Activated naive CD4-positive, alpha-beta T cell treated with anti-CD3 and anti-CD28 coated beads for 36 hours (primary cell): Measurements from ENCODE around the gene PTP4A2. TPM values are rescaled to one million over a fixed set of nuclear protein-coding genes. Genes with fewer than 3 reads are reported as not detected.
"Not testable (repeated sequence)": the region's sequence is repeated elsewhere in the genome, so short reads cannot be mapped to it uniquely, and the experiment has no call there.

ENCODE experiments used
- CTCF ChIA-PET: fragments of 350-600 bp; sonication (Branson Sonifier 250); formaldehyde crosslinking; loops from one replicate; lab custom pipeline; 2021; ENCODE audit warnings: antibody characterized with exemption; lab: Charles Lee
- DNase-seq: peaks from one replicate; pipeline ENCODE4 v3.0.0-alpha.2; 2020
- H3K27ac Mint-ChIP-seq: one replicate; pipeline ENCODE4 v1.8.0; 2021; ENCODE audit warnings: mild to moderate bottlenecking, mixed read lengths
- H3K27me3 Mint-ChIP-seq: one replicate; pipeline ENCODE4 v1.8.0; 2021; ENCODE audit warnings: low read depth, mixed read lengths
- H3K36me3 Mint-ChIP-seq: one replicate; pipeline ENCODE4 v1.8.0; 2021; ENCODE audit warnings: low read depth, mixed read lengths
- H3K4me1 Mint-ChIP-seq: one replicate; pipeline ENCODE4 v1.8.0; 2021; ENCODE audit warnings: low read depth, mixed read lengths
- H3K4me3 Mint-ChIP-seq: one replicate; pipeline ENCODE4 v1.8.0; 2021; ENCODE audit warnings: mild to moderate bottlenecking, moderate library complexity, mixed read lengths
- H3K9me3 Mint-ChIP-seq: one replicate; pipeline ENCODE4 v1.8.0; 2021; ENCODE audit warnings: mixed read lengths
- intact Hi-C: fragments of 100-400 bp; cut with micrococcal nuclease; formaldehyde crosslinking; loops from one replicate; pipeline ENCODE4 v1.15.1; 2023
- total RNA-seq, 2 experiments: library from RNA; stranded (reverse); gene quantifications; one replicate each; pipeline ENCODE4 v1.2.3, GENCODE V29; 2021

The PTP4A2 gene
- total RNA-seq, 2 experiments from 2014 or later: 240 to 263 TPM

DNA sequence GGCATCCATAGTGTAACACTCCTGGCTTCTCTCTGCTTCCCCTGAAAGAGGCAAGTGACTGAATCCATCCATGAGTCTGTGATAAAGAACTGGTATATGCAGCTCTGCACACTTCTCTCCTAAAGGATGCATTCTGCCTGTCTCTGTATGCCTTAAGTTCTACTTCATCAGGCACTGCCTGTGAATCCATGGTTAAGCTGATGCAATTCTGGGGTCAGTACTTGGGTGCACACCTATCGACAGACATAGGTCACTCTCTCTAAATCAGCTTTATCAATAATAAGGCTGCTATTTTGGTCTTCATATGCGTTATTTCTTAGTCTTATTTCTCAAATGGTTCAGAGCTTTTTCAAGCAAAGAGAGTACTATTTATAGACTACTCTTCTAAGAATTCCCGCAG, 32.7 kb upstream of the PTP4A2 start:
- Mint-ChIP-seq H3K4me1 (no peaks in the 10 kb centered on the region), H3K4me3 (no peak overlapping the region), H3K27ac (no peak overlapping the region), H3K27me3 (no peaks in the 10 kb centered on the region), H3K9me3 (no peaks in the 10 kb centered on the region), H3K36me3 (no peaks in the 10 kb centered on the region)
- intact Hi-C loops: no loop called here
- CTCF ChIA-PET: interaction anchor here (0.6 to 1.0 kb wide), 2 partner anchors 64 to 181 kb away, joined by 3 to 4 read pairs; no protein-coding TSS in a partner anchor
- DNase-seq: no peak

DNA sequence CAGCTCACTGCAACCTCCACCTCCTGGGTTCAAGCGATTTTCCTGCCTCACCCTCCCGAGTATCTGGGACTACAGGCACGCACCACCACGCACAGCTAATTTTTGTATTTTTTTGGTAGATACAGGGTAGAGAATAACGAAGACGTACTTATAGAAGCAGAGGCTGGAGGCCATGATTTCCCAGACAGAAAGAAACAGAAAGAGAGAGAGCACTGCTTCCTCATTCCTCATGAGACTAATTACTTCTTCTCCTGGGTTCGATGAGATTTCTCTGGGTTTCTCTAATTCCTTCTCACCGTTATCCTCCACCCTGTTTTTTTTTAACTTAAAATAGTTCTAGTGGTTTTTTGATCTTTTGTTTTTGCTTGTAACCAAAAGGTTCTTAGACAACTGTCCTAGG, 23.4 kb upstream of the PTP4A2 start:
- Mint-ChIP-seq H3K4me3 (peak overlapping the region; percentile 23), H3K27ac (peak overlapping the region; percentile 76), H3K27me3 (no peaks in the 10 kb centered on the region), H3K9me3 (no peaks in the 10 kb centered on the region), H3K4me1 (peaks cover 61% of the 10 kb centered on the region), H3K36me3 (no peaks in the 10 kb centered on the region)
- CTCF ChIA-PET: interaction anchor here (0.9 to 7.0 kb wide), 9 partner anchors 9 to 173 kb away, joined by 3 to 157 read pairs (median 7); partner anchors contain the start of genes PTP4A2 and SPOCD1
- intact Hi-C loops: no loop called here
- DNase-seq: no peak

DNA sequence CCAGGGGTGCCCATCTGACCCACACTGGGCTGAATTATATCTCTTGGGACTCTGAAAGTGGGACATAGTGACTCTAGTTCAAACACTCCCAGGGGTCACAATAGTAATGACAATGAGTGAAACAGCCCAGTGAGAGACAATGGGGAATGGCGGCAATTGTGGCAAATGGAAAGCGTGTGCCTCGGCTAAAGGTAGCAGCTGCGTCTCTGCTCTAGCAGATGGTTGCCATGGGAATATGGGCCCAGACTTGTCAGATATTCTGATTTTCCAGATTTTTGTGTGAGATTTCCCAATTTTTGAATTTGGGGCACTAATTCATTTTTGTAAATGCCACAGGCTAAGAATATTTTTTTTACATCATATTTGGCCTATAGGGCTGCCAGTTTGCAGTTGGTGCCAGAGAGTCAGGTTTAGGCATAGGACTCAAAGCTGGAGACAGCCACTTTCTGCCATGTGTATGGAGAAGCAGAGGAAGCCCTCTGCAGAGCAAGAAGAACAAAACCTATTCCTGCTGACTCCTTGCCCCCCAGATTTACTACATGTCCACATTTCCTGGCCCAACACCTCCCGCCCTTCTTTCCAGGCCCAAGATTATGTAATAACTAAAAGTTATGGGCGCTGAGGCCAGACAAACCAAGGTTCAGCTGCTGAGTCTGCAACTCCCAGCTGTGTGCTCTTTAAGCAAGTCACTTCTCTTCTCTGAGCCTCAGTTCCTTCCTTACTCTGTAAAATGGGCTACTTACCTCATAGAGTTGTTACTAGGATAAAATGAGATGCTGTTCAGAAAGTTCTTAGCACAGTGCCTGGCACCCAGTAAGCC, 21.6 kb upstream of the PTP4A2 start:
- Mint-ChIP-seq H3K36me3 (no peaks in the 10 kb centered on the region), H3K4me1 (peaks cover 75% of the 10 kb centered on the region), H3K27ac (no peak overlapping the region), H3K4me3 (no peak overlapping the region), H3K9me3 (no peaks in the 10 kb centered on the region), H3K27me3 (no peaks in the 10 kb centered on the region)
- DNase-seq: no peak
- intact Hi-C loops: loop anchor here (10.0 kb wide), 1 partner anchor 315 kb away; the partner anchor contains the start of gene PEF1
- CTCF ChIA-PET: interaction anchor here (2.9 to 7.0 kb wide), 2 partner anchors 18 to 26 kb away, joined by 11 to 157 read pairs; partner anchors contain the start of gene PTP4A2

DNA sequence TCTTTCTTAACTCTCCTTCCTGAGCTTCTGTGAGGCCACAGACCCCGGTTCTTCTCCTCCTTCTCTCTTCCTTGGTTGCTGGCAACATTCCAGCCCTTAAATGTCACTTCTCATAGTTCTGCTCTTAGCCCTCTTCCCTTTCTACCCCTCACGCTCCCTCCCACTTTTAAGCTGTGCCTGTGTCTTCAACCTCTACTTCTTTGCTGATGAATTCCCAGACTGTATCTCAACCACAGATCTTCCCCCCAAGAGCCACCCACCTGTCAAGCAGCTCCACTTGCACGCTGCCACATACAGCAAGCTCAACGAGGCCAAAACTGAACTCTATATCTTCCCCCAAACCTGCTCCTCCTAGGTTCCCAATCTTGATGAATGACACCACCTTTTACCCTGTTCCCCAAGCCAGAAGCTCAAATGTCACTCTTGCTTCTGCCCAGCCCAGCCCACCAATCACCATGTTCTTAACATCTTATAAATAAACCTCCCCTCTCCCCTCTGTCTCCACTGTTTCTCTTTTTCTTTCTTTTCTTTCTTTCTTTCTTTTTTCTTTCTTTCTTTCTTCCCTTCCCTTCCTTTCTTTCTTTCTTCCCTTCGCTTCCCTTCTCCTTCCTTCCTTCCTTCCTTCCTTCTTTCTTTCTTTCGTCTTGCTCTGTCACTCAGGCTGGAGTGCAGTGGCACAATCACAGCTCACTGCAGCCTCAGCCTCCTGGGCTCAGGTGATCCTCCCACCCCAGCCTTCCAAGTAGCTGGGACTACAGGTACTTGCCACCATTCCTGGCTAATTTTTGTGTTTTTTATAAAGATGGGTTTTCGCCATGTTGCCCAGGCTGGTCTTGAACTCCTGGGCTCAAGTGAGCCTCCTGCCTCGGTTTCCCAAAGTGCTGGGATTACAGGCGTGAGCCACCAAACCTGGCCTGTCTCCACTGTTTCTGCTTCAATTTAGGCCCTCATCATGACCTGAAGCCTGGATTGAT, 19.8 kb upstream of the PTP4A2 start:
- CTCF ChIA-PET: interaction anchor here (0.7 to 8.1 kb wide), 7 partner anchors 16 to 169 kb away, joined by 3 to 167 read pairs (median 3); partner anchors contain the start of genes PTP4A2 and SPOCD1
- intact Hi-C loops: loop anchor here (2.0 to 10.0 kb wide), 2 partner anchors 141 to 313 kb away; partner anchors contain the start of genes PEF1 and SPOCD1
- Mint-ChIP-seq H3K36me3 (no peaks in the 10 kb centered on the region), H3K4me3 (peak overlapping the region; percentile 16), H3K27me3 (no peaks in the 10 kb centered on the region), H3K27ac (peak overlapping the region; percentile 90), H3K9me3 (no peaks in the 10 kb centered on the region), H3K4me1 (peaks cover 74% of the 10 kb centered on the region)
- DNase-seq: peak; percentile 56

DNA sequence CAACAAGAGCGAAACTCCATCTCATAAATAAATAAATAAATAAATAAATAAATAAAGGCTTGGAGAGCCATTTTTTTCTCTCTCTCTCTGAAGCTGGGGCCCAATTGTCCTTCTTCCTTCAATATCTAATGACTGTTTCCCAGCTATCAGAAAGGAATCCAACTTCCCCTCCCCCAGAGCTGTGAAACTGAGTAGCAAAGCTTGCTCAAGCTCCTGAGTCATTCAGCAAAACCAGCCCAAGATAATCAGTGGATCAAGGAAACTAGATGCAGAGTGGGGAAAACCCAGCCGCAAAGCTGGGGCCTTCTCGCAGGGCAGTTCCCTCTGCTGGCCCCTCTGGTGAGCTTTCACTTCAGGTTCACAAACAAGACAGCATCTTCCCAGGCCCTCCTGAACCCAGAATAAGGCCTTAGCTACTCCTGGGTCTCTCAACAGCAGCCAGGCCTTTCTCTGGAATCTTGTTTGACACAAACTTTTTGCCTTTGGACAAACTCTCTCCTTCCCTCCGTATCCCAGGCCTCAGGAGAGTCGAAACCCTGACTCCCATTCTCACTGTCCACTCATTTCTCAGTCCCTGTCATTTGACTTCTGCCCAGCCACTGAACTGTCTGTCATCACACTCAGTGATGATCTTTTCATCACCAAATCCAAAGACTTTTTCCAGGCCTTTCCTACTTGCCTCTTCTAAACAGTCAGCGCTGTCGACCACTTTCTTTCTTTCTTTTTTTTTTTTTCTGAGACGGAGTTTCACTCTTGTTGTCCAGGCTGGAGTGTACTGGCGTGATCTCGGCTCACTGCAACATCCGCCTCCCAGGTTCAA, 18.0 kb upstream of the PTP4A2 start:
- Mint-ChIP-seq H3K4me3 (peak overlapping the region; percentile 40), H3K27me3 (no peaks in the 10 kb centered on the region), H3K36me3 (no peaks in the 10 kb centered on the region), H3K27ac (peak overlapping the region; percentile 90), H3K4me1 (peaks cover 75% of the 10 kb centered on the region), H3K9me3 (no peaks in the 10 kb centered on the region)
- intact Hi-C loops: loop anchor here (1.0 to 10.0 kb wide), 6 partner anchors 13 to 311 kb away; partner anchors contain the start of genes PEF1 and SPOCD1
- peak; percentile 95 for DNase-seq
- CTCF ChIA-PET: interaction anchor here (0.6 to 8.1 kb wide), 16 partner anchors 8 to 167 kb away, joined by 3 to 167 read pairs (median 6); partner anchors contain the start of genes PTP4A2 and SPOCD1

DNA sequence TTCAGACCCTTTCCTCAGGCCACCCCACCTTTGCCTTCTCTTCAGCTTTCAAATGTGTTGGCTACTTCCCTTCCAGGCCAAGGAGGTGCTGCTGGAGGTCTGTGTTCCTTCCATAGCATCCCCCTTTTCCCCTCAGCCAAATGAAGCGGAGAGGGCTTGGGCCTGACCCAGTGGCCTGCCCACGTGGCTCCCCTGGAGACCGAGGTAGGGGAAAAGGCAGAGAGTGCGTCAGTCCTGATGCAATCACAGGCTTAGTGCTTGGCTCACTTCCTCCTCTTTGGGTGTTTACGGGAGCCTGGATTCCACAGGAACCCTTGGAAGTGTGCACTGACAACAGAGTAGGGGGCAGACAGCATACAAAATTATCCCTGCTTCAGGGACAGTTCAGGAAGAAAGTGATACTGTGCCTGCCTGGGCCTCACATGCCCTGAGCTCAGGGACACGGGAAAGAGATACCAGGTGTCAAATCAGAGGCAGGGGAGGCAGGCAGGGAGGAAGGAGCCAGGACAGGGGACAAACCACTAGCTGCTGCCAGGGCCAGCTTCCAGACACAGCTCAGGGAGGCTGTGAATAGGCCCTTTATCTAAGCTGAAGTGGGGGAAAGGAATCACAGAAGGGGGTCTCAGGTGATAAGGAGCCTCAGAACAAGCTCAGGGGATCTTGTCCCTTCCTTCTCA, 16.6 kb upstream of the PTP4A2 start:
- Mint-ChIP-seq H3K27me3 (no peaks in the 10 kb centered on the region), H3K4me1 (peaks cover 70% of the 10 kb centered on the region), H3K4me3 (no peak overlapping the region), H3K36me3 (no peaks in the 10 kb centered on the region), H3K9me3 (no peaks in the 10 kb centered on the region), H3K27ac (peak overlapping the region; percentile 63)
- no peak for DNase-seq
- intact Hi-C loops: loop anchor here (10.0 kb wide), 1 partner anchor 310 kb away; the partner anchor contains the start of gene PEF1
- CTCF ChIA-PET: interaction anchor here (1.4 to 8.1 kb wide), 5 partner anchors 10 to 44 kb away, joined by 6 to 167 read pairs (median 11); partner anchors contain the start of gene PTP4A2

DNA sequence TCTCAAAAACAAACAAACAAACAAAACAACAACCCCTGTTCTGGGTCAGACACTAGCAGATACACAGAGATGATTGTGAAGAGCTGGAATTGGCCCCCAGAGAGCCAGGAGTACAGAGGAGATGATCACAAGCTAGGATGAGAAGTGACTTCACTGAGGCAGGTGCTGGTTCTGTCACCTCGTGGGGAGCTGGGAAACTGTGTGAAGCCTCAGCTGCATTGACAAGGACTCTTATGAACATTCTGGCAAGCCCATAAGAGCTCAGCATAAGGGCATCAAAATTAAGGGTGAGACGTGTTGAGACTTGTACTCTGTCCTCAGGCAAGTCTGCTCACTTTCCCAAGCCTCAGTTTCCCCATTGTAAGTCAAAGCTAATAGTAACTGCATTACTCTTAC, 14.7 kb upstream of the PTP4A2 start:
- no peak overlapping the region for H3K27ac Mint-ChIP-seq
- intact Hi-C loops: loop anchor here (10.0 kb wide), 1 partner anchor 308 kb away; the partner anchor contains the start of gene PEF1
- H3K36me3 Mint-ChIP-seq: no peaks in the 10 kb centered on the region
- no peaks in the 10 kb centered on the region for H3K27me3 Mint-ChIP-seq
- no peaks in the 10 kb centered on the region for H3K9me3 Mint-ChIP-seq
- H3K4me3 Mint-ChIP-seq: no peak overlapping the region
- CTCF ChIA-PET: interaction anchor here (1.4 to 8.1 kb wide), 4 partner anchors 9 to 19 kb away, joined by 3 to 167 read pairs (median 14); partner anchors contain the start of gene PTP4A2
- DNase-seq: no peak
- peaks cover 56% of the 10 kb centered on the region for H3K4me1 Mint-ChIP-seq

DNA sequence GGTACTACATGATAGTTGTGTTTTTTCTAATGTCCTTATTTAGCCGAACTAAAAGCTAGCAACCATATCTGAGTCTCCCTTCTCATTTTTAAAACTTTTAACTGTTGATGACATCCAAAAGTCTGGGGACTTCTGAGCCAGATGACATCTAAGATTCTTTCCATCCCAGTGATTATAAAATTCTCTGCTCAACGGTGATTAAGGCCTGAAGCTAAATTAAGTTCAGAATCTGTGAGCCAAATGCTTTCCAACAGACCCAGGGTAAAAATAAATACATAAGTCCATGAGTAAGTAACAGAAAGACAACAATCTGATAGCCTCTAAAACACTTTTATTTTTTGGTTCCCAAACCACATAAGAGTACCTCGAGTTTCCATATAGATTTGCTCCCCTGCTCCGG, 13.1 kb upstream of the PTP4A2 start:
- DNase-seq: no peak
- no peaks in the 10 kb centered on the region for H3K36me3 Mint-ChIP-seq

DNA sequence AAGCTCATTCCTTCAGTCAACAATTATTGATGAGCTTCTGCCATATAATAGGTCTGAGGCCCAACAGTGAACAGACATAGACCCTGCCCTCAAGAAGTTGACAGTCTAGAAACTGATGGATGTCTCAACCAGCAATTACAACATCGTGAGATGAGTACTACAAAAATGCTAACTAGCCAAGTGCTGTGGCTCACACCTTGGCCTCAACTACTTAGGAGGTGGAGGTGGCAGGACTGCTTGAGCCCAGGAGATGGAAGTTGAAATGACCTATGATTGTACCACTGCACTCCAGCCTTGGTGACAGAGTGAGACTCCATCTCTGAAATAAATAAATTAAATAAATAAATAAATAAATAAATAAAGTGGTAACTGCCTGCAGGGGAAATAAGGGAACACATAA, 11.7 kb upstream of the PTP4A2 start:
- no peaks in the 10 kb centered on the region for H3K36me3 Mint-ChIP-seq
- peaks cover 47% of the 10 kb centered on the region for H3K4me1 Mint-ChIP-seq
- H3K27me3 Mint-ChIP-seq: no peaks in the 10 kb centered on the region
- H3K27ac Mint-ChIP-seq: no peak overlapping the region
- no peak overlapping the region for H3K4me3 Mint-ChIP-seq
- H3K9me3 Mint-ChIP-seq: no peaks in the 10 kb centered on the region
- DNase-seq: no peak
- intact Hi-C loops: loop anchor here (10.0 kb wide), 1 partner anchor 305 kb away; the partner anchor contains the start of gene PEF1
- CTCF ChIA-PET: interaction anchor here (0.6 to 1.1 kb wide), 3 partner anchors 10 to 130 kb away, joined by 3 read pairs; no protein-coding TSS in a partner anchor

More for the DNA sequence above, 13.1 kb upstream of the PTP4A2 start:
- CTCF ChIA-PET: interaction anchor here (1.1 to 8.1 kb wide), 3 partner anchors 9 to 16 kb away, joined by 3 to 167 read pairs (median 4); partner anchors contain the start of gene PTP4A2
- Mint-ChIP-seq H3K4me1 (peaks cover 47% of the 10 kb centered on the region), H3K27ac (no peak overlapping the region), H3K4me3 (no peak overlapping the region), H3K27me3 (no peaks in the 10 kb centered on the region), H3K9me3 (no peaks in the 10 kb centered on the region)
- intact Hi-C loops: loop anchor here (10.0 kb wide), 1 partner anchor 306 kb away; the partner anchor contains the start of gene PEF1

DNA sequence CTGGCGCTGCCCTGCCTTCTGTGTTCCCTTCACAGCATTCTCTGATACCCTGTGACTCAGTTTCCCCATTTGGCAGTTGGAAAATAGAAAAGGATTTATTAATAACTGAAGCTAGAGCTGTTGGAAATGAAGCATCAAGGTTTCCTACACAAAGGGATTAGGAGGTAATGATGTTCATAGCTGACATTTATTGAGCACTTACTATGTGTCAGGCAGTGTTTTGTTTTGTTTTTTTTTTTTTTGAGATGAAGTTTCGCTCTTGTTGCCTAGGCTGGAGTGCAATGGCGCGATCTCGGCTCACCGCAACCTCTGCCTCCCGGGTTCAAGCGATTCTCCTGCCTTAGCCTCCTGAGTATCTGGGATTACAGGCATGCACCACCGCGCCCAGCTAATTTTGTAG, 7.5 kb upstream of the PTP4A2 start:
- H3K9me3 Mint-ChIP-seq, H3K36me3 Mint-ChIP-seq, H3K4me3 Mint-ChIP-seq, H3K27me3 Mint-ChIP-seq, DNase-seq, H3K27ac Mint-ChIP-seq: not testable (repeated sequence)
- intact Hi-C loops: loop anchor here (2.0 kb wide), 1 partner anchor 305 kb away; the partner anchor contains the start of gene LCK
- CTCF ChIA-PET: interaction anchor here (8.8 to 8.9 kb wide), 2 partner anchors 9 to 17 kb away, joined by 157 to 167 read pairs; no protein-coding TSS in a partner anchor
- peaks cover 53% of the 10 kb centered on the region for H3K4me1 Mint-ChIP-seq
